ENCODE measurements around the gene B3GALT5. TPM values are rescaled to one million over a fixed set of nuclear protein-coding genes. Genes with fewer than 3 reads are reported as not detected.

Gene B3GALT5
- total RNA-seq, 1 donor from 2014 or later = 2.5 TPM

GRCh38 chr21:39712273-39712672 is 99.5 kb downstream of the B3GALT5 start:
- Histone ChIP-seq H3K27ac (ENCODE audit: low read depth, low read length) (no peak overlapping the region), H3K4me3 (ENCODE audit: insufficient read depth, low read depth, low read length) (no peak overlapping the region)
- FAIRE-seq = no peak

DNA sequence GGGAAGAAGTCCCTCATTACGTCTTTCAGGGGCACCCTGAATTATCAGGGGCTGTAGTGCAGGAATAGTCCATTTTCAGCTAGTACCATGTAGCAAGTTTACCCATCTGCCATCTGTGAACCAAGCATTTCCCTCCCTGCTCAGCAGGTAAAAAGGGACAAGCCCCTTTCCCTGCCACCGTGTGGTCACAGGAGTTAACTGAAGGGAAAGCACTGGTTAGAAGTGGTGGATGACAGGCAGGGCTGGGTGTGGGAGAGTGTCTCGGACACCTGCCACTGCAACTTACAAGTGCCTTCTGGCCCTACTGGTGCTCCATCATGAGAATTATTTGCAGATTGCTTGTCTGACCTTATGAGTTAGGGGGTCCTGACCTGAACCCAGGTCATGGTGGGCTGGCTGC is 100.2 kb downstream of the B3GALT5 start:
- Histone ChIP-seq H3K36me3 (ENCODE audit: insufficient read depth, low read length) (no peaks in the 10 kb centered on the region), H3K9me3 (ENCODE audit: insufficient read depth, low read depth, low read length) (no peaks in the 10 kb centered on the region), H3K4me2 (ENCODE audit: low read length) (no peak overlapping the region), H3K27me3 (ENCODE audit: insufficient read depth, low read length) (no peaks in the 10 kb centered on the region), H4K20me1 (ENCODE audit: insufficient read depth, low read length) (no peaks in the 10 kb centered on the region), H3K4me3 (ENCODE audit: insufficient read depth, low read depth, low read length) (no peak overlapping the region), H2AFZ (ENCODE audit: low read depth, low read length) (no peak overlapping the region), H3K79me2 (ENCODE audit: insufficient read depth, low read length) (no peaks in the 10 kb centered on the region), H3K4me1 (ENCODE audit: insufficient read depth, low read length) (no peaks in the 10 kb centered on the region), H3K27ac (ENCODE audit: low read depth, low read length) (no peak overlapping the region), H3K9ac (ENCODE audit: low read length) (no peak overlapping the region)
- H3K27me3 Mint-ChIP-seq (ENCODE audit: low read depth, unreplicated experiment) = peaks cover 10% of the 10 kb centered on the region
- no peaks in the 10 kb centered on the region for H3K36me3 Mint-ChIP-seq (ENCODE audit: low read depth, unreplicated experiment)
- no peak for TF ChIP-seq CTCF (IDR thresholded peaks at IDR 0.05; ENCODE audit: insufficient read depth, low read depth, low read length)
- no peak for TF ChIP-seq EZH2 (IDR thresholded peaks at IDR 0.05; ENCODE audit: insufficient read depth, low read length)
- FAIRE-seq (no peak), DNase-seq (ENCODE audit: low read depth) (no peak)
- H3K27ac Mint-ChIP-seq (ENCODE audit: unreplicated experiment) = no peak overlapping the region
- H3K9me3 Mint-ChIP-seq (ENCODE audit: unreplicated experiment) = no peaks in the 10 kb centered on the region
- no peak overlapping the region for H3K4me3 Mint-ChIP-seq (ENCODE audit: unreplicated experiment)
- H3K4me1 Mint-ChIP-seq (ENCODE audit: low read depth, unreplicated experiment) = peaks cover 4% of the 10 kb centered on the region

More at GRCh38 chr21:39712273-39712672, 99.5 kb downstream of the B3GALT5 start:
- Mint-ChIP-seq H3K9me3 (ENCODE audit: unreplicated experiment) (no peaks in the 10 kb centered on the region), H3K27ac (ENCODE audit: unreplicated experiment) (no peak overlapping the region), H3K4me3 (ENCODE audit: unreplicated experiment) (no peak overlapping the region), H3K27me3 (ENCODE audit: low read depth, unreplicated experiment) (peaks cover 9% of the 10 kb centered on the region), H3K4me1 (ENCODE audit: low read depth, unreplicated experiment) (peaks cover 4% of the 10 kb centered on the region), H3K36me3 (ENCODE audit: low read depth, unreplicated experiment) (no peaks in the 10 kb centered on the region)
- TF ChIP-seq EZH2 (IDR thresholded peaks at IDR 0.05; ENCODE audit: insufficient read depth, low read length) (no peak), CTCF (IDR thresholded peaks at IDR 0.05; ENCODE audit: insufficient read depth, low read depth, low read length) (no peak)
- Histone ChIP-seq H3K4me2 (ENCODE audit: low read length) (no peak overlapping the region), H4K20me1 (ENCODE audit: insufficient read depth, low read length) (no peaks in the 10 kb centered on the region), H2AFZ (ENCODE audit: low read depth, low read length) (no peak overlapping the region), H3K9ac (ENCODE audit: low read length) (no peak overlapping the region), H3K36me3 (ENCODE audit: insufficient read depth, low read length) (no peaks in the 10 kb centered on the region), H3K4me1 (ENCODE audit: insufficient read depth, low read length) (no peaks in the 10 kb centered on the region), H3K79me2 (ENCODE audit: insufficient read depth, low read length) (no peaks in the 10 kb centered on the region), H3K27me3 (ENCODE audit: insufficient read depth, low read length) (no peaks in the 10 kb centered on the region), H3K9me3 (ENCODE audit: insufficient read depth, low read depth, low read length) (no peaks in the 10 kb centered on the region)
- no peak for DNase-seq (ENCODE audit: low read depth)

- no peak overlapping the region for H3K27ac ChIP-seq (ENCODE audit: low read depth, low read length)
- H3K36me3 ChIP-seq (ENCODE audit: insufficient read depth, low read length) = no peaks in the 10 kb centered on the region
- H3K4me3 Mint-ChIP-seq (ENCODE audit: unreplicated experiment) = no peak overlapping the region
- no peaks in the 10 kb centered on the region for H4K20me1 ChIP-seq (ENCODE audit: insufficient read depth, low read length)
- no peak overlapping the region for H3K9ac ChIP-seq (ENCODE audit: low read length)
- H3K4me2 ChIP-seq (ENCODE audit: low read length) = no peak overlapping the region
- H3K27ac Mint-ChIP-seq (ENCODE audit: unreplicated experiment) = no peak overlapping the region
- H3K27me3 ChIP-seq (ENCODE audit: insufficient read depth, low read length) = no peaks in the 10 kb centered on the region
- H3K9me3 ChIP-seq (ENCODE audit: insufficient read depth, low read depth, low read length) = no peaks in the 10 kb centered on the region
- peaks cover 10% of the 10 kb centered on the region for H3K27me3 Mint-ChIP-seq (ENCODE audit: low read depth, unreplicated experiment)
- no peak overlapping the region for H3K4me3 ChIP-seq (ENCODE audit: insufficient read depth, low read depth, low read length)
- FAIRE-seq (no peak), DNase-seq (ENCODE audit: low read depth) (no peak)
- no peaks in the 10 kb centered on the region for H3K79me2 ChIP-seq (ENCODE audit: insufficient read depth, low read length)
- H2AFZ ChIP-seq (ENCODE audit: low read depth, low read length) = no peak overlapping the region
- no peaks in the 10 kb centered on the region for H3K4me1 ChIP-seq (ENCODE audit: insufficient read depth, low read length)
- H3K9me3 Mint-ChIP-seq (ENCODE audit: unreplicated experiment) = peaks cover 1% of the 10 kb centered on the region
- no peaks in the 10 kb centered on the region for H3K36me3 Mint-ChIP-seq (ENCODE audit: low read depth, unreplicated experiment)
- H3K4me1 Mint-ChIP-seq (ENCODE audit: low read depth, unreplicated experiment) = peaks cover 4% of the 10 kb centered on the region
- no peak for TF ChIP-seq EZH2 (IDR thresholded peaks at IDR 0.05; ENCODE audit: insufficient read depth, low read length)
- TF ChIP-seq CTCF (IDR thresholded peaks at IDR 0.05; ENCODE audit: insufficient read depth, low read depth, low read length) = no peak
Measured at GRCh38 chr21:39713905-39714304, 101.2 kb downstream of the B3GALT5 start.
